Activated T-cell treated with anti-CD3 and anti-CD28 coated beads, Interleukin-2, amount 50 U/mL, for 24 hours (primary cell): ENCODE results near the gene DAB2IP.

Source experiments
- DNase-seq: peaks from one replicate; pipeline ENCODE4 v3.0.0-alpha.2; 2020
- H3K27ac Mint-ChIP-seq: 2 replicates; pipeline ENCODE4 v1.8.0; 2020; ENCODE audit warnings: mild to moderate bottlenecking, mixed read lengths
- H3K27me3 Mint-ChIP-seq: 2 replicates; pipeline ENCODE4 v1.8.0; 2020; ENCODE audit warnings: mixed read lengths
- H3K36me3 Mint-ChIP-seq: 2 replicates; pipeline ENCODE4 v1.8.0; 2020; ENCODE audit warnings: low read depth, mixed read lengths
- H3K4me1 Mint-ChIP-seq: 2 replicates; pipeline ENCODE4 v1.8.0; 2020; ENCODE audit warnings: low read depth, mixed read lengths
- H3K4me3 Mint-ChIP-seq: 2 replicates; pipeline ENCODE4 v1.8.0; 2020; ENCODE audit warnings: mild to moderate bottlenecking, moderate library complexity, mixed read lengths
- H3K9me3 Mint-ChIP-seq: 2 replicates; pipeline ENCODE4 v1.8.0; 2020; ENCODE audit warnings: mixed read lengths

The DAB2IP gene

GRCh38 chr9:121686930-121687541, 35.6 kb downstream of the DAB2IP start:
- peak; percentile 70 for DNase-seq
- Mint-ChIP-seq H3K4me3 (no peak overlapping the region), H3K4me1 (no peaks in the 10 kb centered on the region), H3K27me3 (peaks cover 16% of the 10 kb centered on the region), H3K27ac (no peak overlapping the region), H3K9me3 (no peaks in the 10 kb centered on the region), H3K36me3 (no peaks in the 10 kb centered on the region)

- no peak overlapping the region for H3K4me3 Mint-ChIP-seq
- H3K9me3 Mint-ChIP-seq, result no peaks in the 10 kb centered on the region
- no peaks in the 10 kb centered on the region for H3K4me1 Mint-ChIP-seq
- DNase-seq, result no peak
- H3K36me3 Mint-ChIP-seq, result no peaks in the 10 kb centered on the region
- H3K27me3 Mint-ChIP-seq, result peaks cover 16% of the 10 kb centered on the region
- no peak overlapping the region for H3K27ac Mint-ChIP-seq
Measured at GRCh38 chr9:121688146-121688680, 36.8 kb downstream of the DAB2IP start.

- Mint-ChIP-seq H3K27ac (no peak overlapping the region), H3K27me3 (peaks cover 13% of the 10 kb centered on the region), H3K36me3 (no peaks in the 10 kb centered on the region), H3K4me1 (no peaks in the 10 kb centered on the region), H3K9me3 (no peaks in the 10 kb centered on the region), H3K4me3 (no peak overlapping the region)
- no peak for DNase-seq
Measured at GRCh38 chr9:121688681-121689080, 37.2 kb downstream of the DAB2IP start.

- Mint-ChIP-seq H3K9me3 (no peaks in the 10 kb centered on the region), H3K4me3 (no peak overlapping the region), H3K27ac (no peak overlapping the region), H3K4me1 (no peaks in the 10 kb centered on the region), H3K27me3 (peaks cover 8% of the 10 kb centered on the region), H3K36me3 (no peaks in the 10 kb centered on the region)
- no peak for DNase-seq
Measured at GRCh38 chr9:121689461-121690157, 38.2 kb downstream of the DAB2IP start.

- Mint-ChIP-seq H3K27ac (no peak overlapping the region), H3K4me3 (no peak overlapping the region), H3K4me1 (no peaks in the 10 kb centered on the region), H3K27me3 (peaks cover 8% of the 10 kb centered on the region), H3K36me3 (no peaks in the 10 kb centered on the region), H3K9me3 (no peaks in the 10 kb centered on the region)
- no peak for DNase-seq
Measured at GRCh38 chr9:121690316-121690715, 38.9 kb downstream of the DAB2IP start.

GRCh38 chr9:121690766-121691165, 39.3 kb downstream of the DAB2IP start:
- Mint-ChIP-seq H3K27ac (no peak overlapping the region), H3K36me3 (no peaks in the 10 kb centered on the region), H3K27me3 (peaks cover 3% of the 10 kb centered on the region), H3K4me3 (no peak overlapping the region), H3K9me3 (no peaks in the 10 kb centered on the region), H3K4me1 (no peaks in the 10 kb centered on the region)
- no peak for DNase-seq

GRCh38 chr9:121691890-121692289, 40.5 kb downstream of the DAB2IP start:
- DNase-seq, result no peak
- peaks cover 10% of the 10 kb centered on the region for H3K27me3 Mint-ChIP-seq
- no peak overlapping the region for H3K27ac Mint-ChIP-seq
- no peak overlapping the region for H3K4me3 Mint-ChIP-seq
- H3K4me1 Mint-ChIP-seq, result no peaks in the 10 kb centered on the region
- H3K36me3 Mint-ChIP-seq, result no peaks in the 10 kb centered on the region
- H3K9me3 Mint-ChIP-seq, result no peaks in the 10 kb centered on the region

GRCh38 chr9:121692606-121693387, 41.4 kb downstream of the DAB2IP start:
- Mint-ChIP-seq H3K27ac (no peak overlapping the region), H3K27me3 (peaks cover 20% of the 10 kb centered on the region), H3K4me3 (no peak overlapping the region), H3K4me1 (peaks cover 2% of the 10 kb centered on the region), H3K36me3 (no peaks in the 10 kb centered on the region), H3K9me3 (no peaks in the 10 kb centered on the region)
- no peak for DNase-seq

GRCh38 chr9:121693388-121693670, 41.9 kb downstream of the DAB2IP start:
- no peak for DNase-seq
- no peak overlapping the region for H3K4me3 Mint-ChIP-seq

GRCh38 chr9:121694001-121694400, 42.6 kb downstream of the DAB2IP start:
- no peak overlapping the region for H3K4me3 Mint-ChIP-seq
- no peaks in the 10 kb centered on the region for H3K9me3 Mint-ChIP-seq
- no peaks in the 10 kb centered on the region for H3K36me3 Mint-ChIP-seq
- peaks cover 2% of the 10 kb centered on the region for H3K4me1 Mint-ChIP-seq
- H3K27ac Mint-ChIP-seq, result no peak overlapping the region
- no peak for DNase-seq
- peaks cover 28% of the 10 kb centered on the region for H3K27me3 Mint-ChIP-seq

More at GRCh38 chr9:121693388-121693670, 41.9 kb downstream of the DAB2IP start:
- Mint-ChIP-seq H3K9me3 (no peaks in the 10 kb centered on the region), H3K27ac (no peak overlapping the region), H3K27me3 (peaks cover 25% of the 10 kb centered on the region), H3K36me3 (no peaks in the 10 kb centered on the region), H3K4me1 (peaks cover 2% of the 10 kb centered on the region)

- H3K9me3 Mint-ChIP-seq, result no peaks in the 10 kb centered on the region
- H3K27ac Mint-ChIP-seq, result no peak overlapping the region
- H3K4me3 Mint-ChIP-seq, result no peak overlapping the region
- DNase-seq, result no peak
- peaks cover 29% of the 10 kb centered on the region for H3K27me3 Mint-ChIP-seq
- H3K36me3 Mint-ChIP-seq, result no peaks in the 10 kb centered on the region
- H3K4me1 Mint-ChIP-seq, result peaks cover 2% of the 10 kb centered on the region
Measured at GRCh38 chr9:121694600-121694999, 43.2 kb downstream of the DAB2IP start.

GRCh38 chr9:121696930-121697329, 45.5 kb downstream of the DAB2IP start:
- H3K9me3 Mint-ChIP-seq, result no peaks in the 10 kb centered on the region
- no peak overlapping the region for H3K27ac Mint-ChIP-seq
- H3K36me3 Mint-ChIP-seq, result no peaks in the 10 kb centered on the region
- no peak overlapping the region for H3K4me3 Mint-ChIP-seq
- DNase-seq, result no peak
- H3K27me3 Mint-ChIP-seq, result peaks cover 53% of the 10 kb centered on the region
- peaks cover 6% of the 10 kb centered on the region for H3K4me1 Mint-ChIP-seq

- Mint-ChIP-seq H3K9me3 (no peaks in the 10 kb centered on the region), H3K4me3 (peak overlapping the region; percentile 35), H3K36me3 (no peaks in the 10 kb centered on the region), H3K27ac (no peak overlapping the region), H3K4me1 (peaks cover 6% of the 10 kb centered on the region), H3K27me3 (peaks cover 64% of the 10 kb centered on the region)
- peak; percentile 62 for DNase-seq
Measured at GRCh38 chr9:121698627-121699570, 47.5 kb downstream of the DAB2IP start.

GRCh38 chr9:121699571-121700164, 48.2 kb downstream of the DAB2IP start:
- Mint-ChIP-seq H3K4me3 (peak overlapping the region; percentile 41), H3K4me1 (peaks cover 6% of the 10 kb centered on the region), H3K9me3 (no peaks in the 10 kb centered on the region), H3K27me3 (peaks cover 64% of the 10 kb centered on the region), H3K27ac (no peak overlapping the region), H3K36me3 (no peaks in the 10 kb centered on the region)
- DNase-seq, result peak; percentile 33
